Adipose tissue (tissue), 3 donors: ENCODE results near the gene MBNL2. TPM values are rescaled to one million over a fixed set of nuclear protein-coding genes. Genes with fewer than 3 reads are reported as not detected.
"Not testable (repeated sequence)": the region's sequence is repeated elsewhere in the genome, so short reads cannot be mapped to it uniquely, and the experiment has no call there.

Source experiments
- H3K27ac ChIP-seq: one replicate; pipeline ENCODE4 v1.5.1; 2013; ENCODE audit warnings: low read depth, low read length
- WGBS, 3 donors: extraction: QIAGEN DNeasy Blood & Tissue Kit; methylation state at CpG; one replicate each; pipeline ENCODE4 v1.1.7; 2013; 5-methylcytosine and 5-hydroxymethylcytosine counted together
- polyA plus RNA-seq, 3 donors: library from polyadenylated mRNA; stranded (reverse); fragments of 200-250 nt; gene quantifications; one replicate each; pipeline ENCODE4 v1.2.3, GENCODE V29; 2013
- donor health status: healthy with polysubstance abuse.
- donor health status: Bipolar disorder and iron deficiency.
- donor health status: healthy.

The MBNL2 gene
- polyA plus RNA-seq, 3 donors: 17.8 to 34.3 (median 23.7) TPM

GRCh38 chr13:97202761-97203160 lies 19.4 kb upstream of the MBNL2 start:
- H3K27ac ChIP-seq: no peak overlapping the region
- WGBS, 3 donors: 92 to 98% (median 94%) methylated on average over 4 of the region's 4 CpGs

DNA sequence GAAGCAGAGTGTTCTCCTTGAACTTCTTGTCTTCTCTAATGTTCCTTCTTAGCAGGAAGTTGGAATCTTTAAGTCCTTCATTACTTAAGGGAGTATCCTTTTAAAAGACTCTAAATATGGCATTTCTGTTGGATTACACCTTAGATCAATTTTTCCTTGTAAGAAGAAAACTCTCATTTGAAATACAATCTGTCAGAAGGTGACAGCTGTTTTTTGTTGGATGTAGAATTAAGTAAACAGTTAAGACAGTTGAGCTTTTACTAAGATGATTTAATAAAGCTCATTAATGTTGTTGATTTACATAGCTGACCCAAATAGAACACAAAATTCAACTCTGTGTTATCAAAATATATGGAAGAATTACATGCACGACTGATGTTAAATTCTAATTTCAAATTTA lies 16.7 kb upstream of the MBNL2 start:
- no peak overlapping the region for H3K27ac ChIP-seq
- WGBS, 3 donors: 54 to 60% (median 56%) methylated on average over 1 of the region's 1 CpG

DNA sequence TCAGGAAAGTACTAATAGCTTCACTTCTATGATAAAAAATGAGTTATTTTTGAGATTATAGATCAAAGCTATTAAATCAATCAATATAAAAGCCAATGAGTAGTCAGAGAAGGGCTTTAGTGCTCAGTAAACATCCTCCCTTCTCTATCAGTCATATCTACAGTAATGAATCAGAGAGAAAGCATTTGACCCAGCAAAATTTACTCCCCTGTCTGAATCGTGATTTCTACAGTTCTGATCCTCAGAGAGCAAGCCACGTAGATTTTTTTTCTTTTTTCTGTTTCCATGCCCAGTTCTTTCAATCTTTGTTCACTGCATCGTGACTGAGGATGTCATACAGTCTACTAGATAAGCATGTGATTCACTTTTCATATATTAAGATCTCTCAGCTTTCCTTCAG lies 16.2 kb upstream of the MBNL2 start:
- no peak overlapping the region for H3K27ac ChIP-seq
- 38 to 44% (median 43%) methylated on average over 3 of the region's 3 CpGs for WGBS, 3 donors

DNA sequence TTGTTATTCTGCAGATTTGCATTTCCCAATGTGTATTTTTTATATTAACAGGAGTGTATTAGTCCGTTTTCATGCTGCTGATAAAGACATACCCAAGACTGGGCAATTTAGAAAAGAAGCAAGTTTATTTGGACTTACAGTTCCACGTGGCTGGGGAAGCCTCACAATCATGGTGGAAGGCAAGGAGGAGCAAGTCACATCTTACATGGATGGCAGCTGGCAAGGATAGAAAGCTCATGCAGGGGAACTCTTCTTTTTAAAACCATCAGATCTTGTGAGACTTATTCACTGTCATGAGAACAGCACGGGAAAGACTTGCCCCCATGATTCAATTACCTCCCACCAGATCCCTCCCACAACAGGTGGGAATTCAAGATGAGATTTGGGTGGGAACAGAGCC lies 14.9 kb upstream of the MBNL2 start:
- H3K27ac ChIP-seq: not testable (repeated sequence)
- 86 to 96% (median 90%) methylated on average over 3 of the region's 3 CpGs for WGBS, 3 donors

DNA sequence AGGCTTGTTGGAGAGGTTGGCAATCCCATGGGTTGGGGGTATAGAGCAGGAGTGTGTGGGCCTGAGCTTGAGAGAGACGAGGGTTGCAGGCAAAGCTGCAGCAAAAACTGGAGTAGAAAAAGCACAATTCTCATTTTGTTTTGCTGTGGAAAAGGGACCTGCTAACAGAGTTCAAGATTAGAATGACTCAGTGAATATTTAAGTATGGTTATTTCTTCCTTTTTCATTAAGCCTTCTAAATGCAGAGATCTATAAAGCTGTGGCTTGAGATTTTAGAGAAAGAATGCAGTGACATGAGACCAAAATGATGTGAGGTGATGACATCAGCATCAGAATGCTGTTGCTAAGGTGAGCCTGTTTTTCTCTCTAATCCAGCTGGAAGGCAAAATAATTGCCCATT lies 10.8 kb upstream of the MBNL2 start:
- WGBS, 3 donors: 78 to 92% (median 85%) methylated on average over 1 of the region's 1 CpG
- no peak overlapping the region for H3K27ac ChIP-seq

- WGBS, 3 donors: 64 to 71% (median 67%) methylated on average over 4 of the region's 4 CpGs
- H3K27ac ChIP-seq: no peak overlapping the region
These were observed 10.1 kb upstream of the MBNL2 start for GRCh38 chr13:97212004-97212403.

DNA sequence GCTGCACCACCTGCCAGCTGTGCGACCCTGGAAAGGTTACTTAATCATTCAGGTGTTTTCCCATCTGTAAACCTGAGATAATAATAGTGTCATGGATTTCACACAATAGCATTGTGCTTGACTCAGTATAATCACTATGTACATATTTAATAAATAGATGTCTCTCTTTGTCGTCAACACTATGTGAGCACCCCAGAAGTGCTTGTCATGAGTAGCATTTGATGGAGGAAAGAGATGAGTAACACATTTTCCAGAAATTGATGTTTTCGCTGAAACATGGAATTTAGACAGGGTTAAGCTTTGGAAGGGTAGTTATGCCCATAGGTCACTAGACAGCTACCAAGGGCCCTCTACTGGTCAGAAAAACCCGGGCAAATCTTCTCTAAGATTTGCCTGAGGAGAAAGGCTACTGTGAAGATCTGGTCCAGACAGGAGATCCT lies 9.5 kb upstream of the MBNL2 start:
- 33 to 71% (median 65%) methylated on average over 4 of the region's 4 CpGs for WGBS, 3 donors
- H3K27ac ChIP-seq: no peak overlapping the region

GRCh38 chr13:97214921-97215320 lies 7.2 kb upstream of the MBNL2 start:
- WGBS, 3 donors: 85 to 89% (median 88%) methylated on average over 3 of the region's 3 CpGs
- H3K27ac ChIP-seq: no peak overlapping the region

DNA sequence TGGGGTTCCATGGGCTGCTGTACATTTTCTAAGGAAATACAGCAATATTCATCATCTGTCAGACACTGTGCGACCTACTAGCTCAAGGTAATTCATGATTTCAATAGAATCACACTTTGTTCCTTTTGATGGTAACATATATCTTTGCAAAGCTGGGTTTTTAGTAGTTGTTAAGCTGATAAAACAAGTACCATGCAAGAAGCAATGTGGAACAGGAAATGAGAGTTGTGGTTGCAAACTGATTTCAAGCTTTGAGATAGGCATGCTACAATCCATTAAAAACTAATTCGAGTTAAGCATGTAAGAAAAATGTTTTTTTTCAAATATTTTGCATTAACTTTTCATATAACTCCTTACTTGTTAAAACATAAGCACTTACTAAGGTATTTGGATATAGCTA lies 6.8 kb upstream of the MBNL2 start:
- WGBS, 3 donors: 66 to 75% (median 68%) methylated on average over 2 of the region's 2 CpGs
- H3K27ac ChIP-seq: no peak overlapping the region

DNA sequence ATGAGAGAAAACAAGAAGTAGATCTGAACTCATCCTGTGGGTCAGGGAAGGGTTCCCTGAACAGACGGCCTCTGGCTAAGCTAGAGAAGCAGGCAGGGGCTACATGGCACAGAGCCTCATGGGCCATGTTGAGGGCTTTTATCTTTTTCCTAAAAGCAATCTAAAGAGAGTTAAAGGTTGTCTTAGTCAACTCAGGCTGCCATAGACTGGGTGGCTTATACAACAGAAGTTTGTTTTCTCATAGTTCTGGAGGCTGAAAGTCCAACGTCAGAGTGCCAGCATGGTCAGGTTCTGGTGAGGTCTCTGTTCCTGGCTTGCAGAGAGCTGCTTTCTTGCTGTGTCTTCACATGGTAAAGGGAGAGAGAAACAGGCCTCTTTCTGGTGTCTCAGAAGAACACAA lies 2.9 kb upstream of the MBNL2 start:
- WGBS, 3 donors: 55 to 71% (median 65%) methylated on average over 2 of the region's 2 CpGs
- no peak overlapping the region for H3K27ac ChIP-seq

GRCh38 chr13:97220151-97220900 lies 1.8 kb upstream of the MBNL2 start:
- WGBS, 3 donors: 61 to 69% (median 64%) methylated on average over 3 of the region's 3 CpGs
- H3K27ac ChIP-seq: no peak overlapping the region

GRCh38 chr13:97221046-97221445 lies 1.1 kb upstream of the MBNL2 start:
- no peak overlapping the region for H3K27ac ChIP-seq
- WGBS, 3 donors: 74 to 94% (median 91%) methylated on average over 2 of the region's 2 CpGs

DNA sequence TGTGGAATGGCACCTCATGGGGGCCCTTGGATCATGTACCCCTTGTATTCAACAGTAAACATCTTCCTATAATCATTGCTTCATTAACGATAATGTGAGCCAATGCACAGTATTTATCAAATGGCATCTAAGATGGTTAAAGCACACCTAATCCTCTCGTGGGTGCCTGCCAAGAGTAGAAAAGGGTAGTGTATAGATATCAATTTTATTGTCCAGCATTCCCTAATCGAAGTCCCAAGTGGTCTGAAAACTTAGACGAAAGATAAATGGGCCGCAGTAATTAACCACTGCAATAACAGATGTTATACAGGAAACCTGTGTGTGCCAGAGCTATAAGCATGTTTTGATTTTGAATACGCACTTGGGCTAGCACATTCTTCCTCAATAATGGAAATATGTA lies 667 bp upstream of the MBNL2 start:
- WGBS, 3 donors: 14 to 30% (median 29%) methylated on average over 6 of the region's 6 CpGs
- no peak overlapping the region for H3K27ac ChIP-seq

DNA sequence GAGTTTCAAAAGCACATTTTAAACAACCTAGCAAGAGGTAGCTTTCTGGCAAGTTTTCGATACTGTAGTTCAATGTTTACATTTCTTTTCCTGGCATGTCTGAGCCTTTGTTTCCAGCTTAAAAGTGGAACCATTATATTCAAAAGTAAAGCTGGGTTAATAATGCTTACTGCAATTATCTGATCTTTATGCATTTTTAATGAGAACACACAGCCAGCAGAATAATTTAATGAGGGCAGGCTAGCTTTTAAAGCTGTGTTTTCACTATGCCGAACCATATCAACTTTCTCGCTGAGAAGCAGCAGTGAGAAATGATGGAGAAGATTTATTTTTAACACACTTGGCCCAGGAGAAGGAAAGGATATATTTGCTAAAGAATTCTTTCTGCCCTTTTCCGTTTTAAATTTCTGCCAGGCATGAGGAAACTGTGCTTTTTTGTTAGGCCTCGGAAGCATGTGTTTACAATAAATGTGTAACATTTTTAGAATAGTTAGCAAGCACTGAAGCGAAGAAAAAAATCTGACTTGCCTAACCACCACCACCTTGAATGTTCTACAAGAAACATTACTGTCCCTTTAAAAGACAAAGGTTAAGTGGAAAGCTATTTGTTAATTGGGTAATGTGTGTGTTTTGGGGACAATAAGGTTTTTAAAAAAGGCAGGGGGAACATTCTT lies 1.0 kb downstream of the MBNL2 start:
- WGBS, 3 donors: 0 to 1% (median 0%) methylated on average over 6 of the region's 6 CpGs
- H3K27ac ChIP-seq: no peak overlapping the region

GRCh38 chr13:97223711-97224541 lies 1.8 kb downstream of the MBNL2 start:
- 1 to 4% (median 2%) methylated on average over 11 of the region's 11 CpGs for WGBS, 3 donors
- peak overlapping the region; percentile 20 for H3K27ac ChIP-seq

DNA sequence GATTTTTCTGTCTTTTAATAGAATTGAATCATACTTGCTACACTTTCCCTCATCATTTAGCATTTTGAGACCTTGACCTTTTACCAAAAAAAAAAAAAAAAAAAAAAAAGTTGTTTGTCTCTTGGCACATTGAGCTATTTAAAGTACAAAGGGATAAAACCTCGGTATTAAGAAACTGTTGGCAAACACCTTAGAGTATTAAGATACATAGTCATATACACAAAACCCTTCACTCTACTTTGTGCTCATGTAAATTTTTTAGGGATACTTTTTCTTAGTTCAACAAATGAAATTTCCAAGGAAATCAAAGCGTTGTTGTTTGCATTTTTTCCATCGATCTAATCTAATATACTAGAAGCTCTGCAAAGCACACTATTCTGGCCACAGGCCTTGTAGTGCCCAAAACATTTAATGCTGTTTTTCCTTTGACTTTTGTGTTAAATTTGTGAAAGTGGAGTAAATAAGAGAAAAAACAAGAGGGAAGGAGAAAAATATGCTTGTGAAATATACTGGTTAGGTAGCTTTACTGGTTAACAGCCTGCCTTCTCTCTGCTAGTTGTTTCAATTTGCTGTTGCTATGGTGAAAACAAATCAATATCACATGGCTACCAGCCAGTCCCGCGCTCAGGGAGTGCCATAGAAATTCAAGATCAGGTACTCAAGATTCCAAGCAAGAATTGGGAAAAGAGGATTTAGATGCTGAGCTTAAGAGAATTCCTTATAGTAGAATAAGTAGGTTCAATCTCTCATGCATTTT lies 2.6 kb downstream of the MBNL2 start:
- WGBS, 3 donors: 8 to 29% (median 21%) methylated on average over 5 of the region's 5 CpGs
- H3K27ac ChIP-seq: no peak overlapping the region

DNA sequence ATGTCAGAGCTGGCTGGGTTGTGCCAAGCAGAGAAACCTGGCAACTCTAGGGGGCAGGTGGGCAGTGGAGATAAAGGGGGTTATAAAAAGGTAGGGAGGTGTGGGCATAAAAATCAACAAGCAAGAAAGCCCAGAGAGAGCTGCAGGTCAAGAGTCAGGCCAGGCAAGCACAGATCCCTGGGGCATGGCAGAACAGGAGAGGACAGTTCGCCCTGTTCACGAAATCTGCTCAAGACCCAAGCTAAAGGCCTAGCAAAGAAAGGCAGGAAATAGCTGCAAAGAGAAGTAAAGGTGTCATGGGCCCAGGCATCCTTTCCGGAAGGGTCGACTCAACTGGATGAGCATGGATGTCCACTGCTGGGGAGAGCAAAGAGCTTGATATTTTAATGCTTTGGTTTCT lies 3.4 kb downstream of the MBNL2 start:
- no peak overlapping the region for H3K27ac ChIP-seq
- 24 to 56% (median 34%) methylated on average over 4 of the region's 4 CpGs for WGBS, 3 donors

DNA sequence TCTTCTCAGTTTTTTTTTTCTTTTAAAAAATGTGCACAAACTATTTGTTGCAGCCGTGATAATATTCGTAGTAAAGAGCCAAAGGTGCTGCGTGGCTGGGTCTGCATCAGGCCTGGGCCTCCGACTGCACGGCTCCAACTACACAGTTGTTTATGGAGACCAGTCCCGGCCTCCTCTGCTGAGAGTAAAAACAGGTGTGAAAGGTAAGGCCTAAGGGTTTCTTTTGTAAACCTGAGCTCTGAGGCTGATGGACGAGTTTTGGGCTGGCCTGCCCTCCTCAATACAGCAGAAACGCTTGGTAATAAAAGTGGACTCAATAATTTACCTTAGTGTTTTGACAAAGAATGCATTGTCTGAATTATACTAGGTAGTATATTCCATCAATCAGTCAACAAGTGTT lies 3.9 kb downstream of the MBNL2 start:
- no peak overlapping the region for H3K27ac ChIP-seq
- WGBS, 3 donors: 8 to 55% (median 43%) methylated on average over 8 of the region's 8 CpGs
